ENCODE measurements around the gene LETM1.

LETM1 gene

GRCh38 chr4:1777822-1778641 is 77.9 kb downstream of the LETM1 start:
- Histone ChIP-seq H3K18ac (ENCODE audit: low read length) (peak overlapping the region; percentile 58), H3K23ac (ENCODE audit: low read length) (no peak overlapping the region), H3K9ac (ENCODE audit: low read length) (no peak overlapping the region), H3K4me1 (ENCODE audit: control insufficient read depth in 1 of 2, insufficient read depth in 2 of 2, low read length in 2 of 2) (peaks cover 31 to 42% of the 10 kb centered on the region in 2 experiments), H3K9me3 (ENCODE audit: insufficient read depth, low read depth, low read length) (no peaks in the 10 kb centered on the region), H3K79me1 (ENCODE audit: low read length) (peaks cover 29% of the 10 kb centered on the region), H4K8ac (ENCODE audit: low read depth, low read length) (peak overlapping the region; percentile 67), H3K36me3 (ENCODE audit: control insufficient read depth in 1 of 2, insufficient read depth in 2 of 2, low read length in 2 of 2) (no peaks in the 10 kb centered on the region), H3K4ac (ENCODE audit: low read depth, low read length) (peak overlapping the region; percentile 17), H2AK5ac (ENCODE audit: low read length) (peak overlapping the region; percentile 67), H4K12ac (ENCODE audit: low read depth, low read length) (no peak overlapping the region), H2BK120ac (ENCODE audit: insufficient read depth, low read length, poor library complexity) (peak overlapping the region; percentile 60), H4K91ac (ENCODE audit: low read depth, low read length) (peak overlapping the region; percentile 78), H2BK5ac (ENCODE audit: low read depth, low read length, poor library complexity) (peak overlapping the region; percentile 19), H3K4me3 (ENCODE audit: low read depth, low read length) (no peak overlapping the region), H2AFZ (ENCODE audit: insufficient read depth, low read length, poor library complexity) (peak overlapping the region; percentile 42), H3K4me2 (ENCODE audit: low read length) (peak overlapping the region; percentile 15), H2BK12ac (ENCODE audit: low read length) (peak overlapping the region; percentile 63), H3K14ac (ENCODE audit: low read length) (peak overlapping the region; percentile 66), H3K27ac (ENCODE audit: low read depth, low read length) (no peak overlapping the region), H3K27me3 (ENCODE audit: insufficient read depth, low read length) (no peaks in the 10 kb centered on the region), H3K79me2 (ENCODE audit: control insufficient read depth, insufficient read depth, low read length, poor library complexity) (no peaks in the 10 kb centered on the region)
- WGBS (ENCODE audit: extremely low coverage, insufficient coverage, insufficient read length) = no CpG with 5 or more reads among the region's 27 CpGs
- DNase-seq = peak; percentile 84 to 89

GRCh38 chr4:1776521-1777161 is 79.3 kb downstream of the LETM1 start:
- H3K4me1 ChIP-seq (ENCODE audit: control insufficient read depth in 1 of 2, insufficient read depth in 2 of 2, low read length in 2 of 2) = peaks cover 31 to 39% of the 10 kb centered on the region in 2 experiments
- peak overlapping the region; percentile 11 for H3K14ac ChIP-seq (ENCODE audit: low read length)
- H3K4me2 ChIP-seq (ENCODE audit: low read length) = no peak overlapping the region
- H3K4me3 ChIP-seq (ENCODE audit: low read depth, low read length) = no peak overlapping the region
- H2BK120ac ChIP-seq (ENCODE audit: insufficient read depth, low read length, poor library complexity) = peak overlapping the region; percentile 57
- H2AK5ac ChIP-seq (ENCODE audit: low read length) = peak overlapping the region; percentile 93
- peak overlapping the region; percentile 20 for H3K4ac ChIP-seq (ENCODE audit: low read depth, low read length)
- no peak overlapping the region for H3K27ac ChIP-seq (ENCODE audit: low read depth, low read length)
- peak overlapping the region; percentile 21 for H4K91ac ChIP-seq (ENCODE audit: low read depth, low read length)
- H3K36me3 ChIP-seq (ENCODE audit: control insufficient read depth in 1 of 2, insufficient read depth in 2 of 2, low read length in 2 of 2) = no peaks in the 10 kb centered on the region
- no peak overlapping the region for H3K23ac ChIP-seq (ENCODE audit: low read length)
- H2BK12ac ChIP-seq (ENCODE audit: low read length) = peak overlapping the region; percentile 72
- peak overlapping the region; percentile 13 for H2AFZ ChIP-seq (ENCODE audit: insufficient read depth, low read length, poor library complexity)
- H3K18ac ChIP-seq (ENCODE audit: low read length) = no peak overlapping the region
- no peaks in the 10 kb centered on the region for H3K27me3 ChIP-seq (ENCODE audit: insufficient read depth, low read length)
- H3K79me1 ChIP-seq (ENCODE audit: low read length) = peaks cover 29% of the 10 kb centered on the region
- no peak overlapping the region for H2BK5ac ChIP-seq (ENCODE audit: low read depth, low read length, poor library complexity)
- no peaks in the 10 kb centered on the region for H3K9me3 ChIP-seq (ENCODE audit: insufficient read depth, low read depth, low read length)
- no CpG with 5 or more reads among the region's 24 CpGs for WGBS (ENCODE audit: extremely low coverage, insufficient coverage, insufficient read length)
- no peak for DNase-seq
- no peak overlapping the region for H4K12ac ChIP-seq (ENCODE audit: low read depth, low read length)
- H3K79me2 ChIP-seq (ENCODE audit: control insufficient read depth, insufficient read depth, low read length, poor library complexity) = no peaks in the 10 kb centered on the region
- H4K8ac ChIP-seq (ENCODE audit: low read depth, low read length) = no peak overlapping the region
- no peak overlapping the region for H3K9ac ChIP-seq (ENCODE audit: low read length)

GRCh38 chr4:1775731-1776500 is 80.0 kb downstream of the LETM1 start:
- Histone ChIP-seq H3K4me1 (ENCODE audit: control insufficient read depth in 1 of 2, insufficient read depth in 2 of 2, low read length in 2 of 2) (peaks cover 31 to 39% of the 10 kb centered on the region in 2 experiments), H3K9ac (ENCODE audit: low read length) (no peak overlapping the region), H4K8ac (ENCODE audit: low read depth, low read length) (no peak overlapping the region), H3K4me2 (ENCODE audit: low read length) (no peak overlapping the region), H3K27ac (ENCODE audit: low read depth, low read length) (no peak overlapping the region), H2BK120ac (ENCODE audit: insufficient read depth, low read length, poor library complexity) (no peak overlapping the region), H2AK5ac (ENCODE audit: low read length) (peak overlapping the region; percentile 28), H3K36me3 (ENCODE audit: control insufficient read depth in 1 of 2, insufficient read depth in 2 of 2, low read length in 2 of 2) (no peaks in the 10 kb centered on the region), H3K18ac (ENCODE audit: low read length) (no peak overlapping the region), H4K91ac (ENCODE audit: low read depth, low read length) (peak overlapping the region; percentile 30), H2BK5ac (ENCODE audit: low read depth, low read length, poor library complexity) (no peak overlapping the region), H4K12ac (ENCODE audit: low read depth, low read length) (no peak overlapping the region), H3K23ac (ENCODE audit: low read length) (no peak overlapping the region), H3K27me3 (ENCODE audit: insufficient read depth, low read length) (no peaks in the 10 kb centered on the region), H3K4me3 (ENCODE audit: low read depth, low read length) (no peak overlapping the region), H3K9me3 (ENCODE audit: insufficient read depth, low read depth, low read length) (no peaks in the 10 kb centered on the region), H2BK12ac (ENCODE audit: low read length) (peak overlapping the region; percentile 10), H3K79me1 (ENCODE audit: low read length) (peaks cover 29% of the 10 kb centered on the region), H3K4ac (ENCODE audit: low read depth, low read length) (no peak overlapping the region), H2AFZ (ENCODE audit: insufficient read depth, low read length, poor library complexity) (no peak overlapping the region), H3K14ac (ENCODE audit: low read length) (peak overlapping the region; percentile 12), H3K79me2 (ENCODE audit: control insufficient read depth, insufficient read depth, low read length, poor library complexity) (no peaks in the 10 kb centered on the region)
- WGBS (ENCODE audit: extremely low coverage, insufficient coverage, insufficient read length) = no CpG with 5 or more reads among the region's 23 CpGs
- peak; percentile 81 to 86 for DNase-seq

GRCh38 chr4:1773754-1774153 is 82.2 kb downstream of the LETM1 start:
- Histone ChIP-seq H3K27me3 (ENCODE audit: insufficient read depth, low read length) (no peaks in the 10 kb centered on the region), H3K9me3 (ENCODE audit: insufficient read depth, low read depth, low read length) (no peaks in the 10 kb centered on the region), H3K79me2 (ENCODE audit: control insufficient read depth, insufficient read depth, low read length, poor library complexity) (no peaks in the 10 kb centered on the region), H3K4me2 (ENCODE audit: low read length) (no peak overlapping the region), H3K18ac (ENCODE audit: low read length) (no peak overlapping the region), H2AFZ (ENCODE audit: insufficient read depth, low read length, poor library complexity) (no peak overlapping the region), H3K14ac (ENCODE audit: low read length) (no peak overlapping the region), H3K23ac (ENCODE audit: low read length) (no peak overlapping the region), H3K4me1 (ENCODE audit: control insufficient read depth in 1 of 2, insufficient read depth in 2 of 2, low read length in 2 of 2) (peaks cover 28 to 30% of the 10 kb centered on the region in 2 experiments), H3K4me3 (ENCODE audit: low read depth, low read length) (no peak overlapping the region), H2BK12ac (ENCODE audit: low read length) (no peak overlapping the region), H3K27ac (ENCODE audit: low read depth, low read length) (no peak overlapping the region), H4K8ac (ENCODE audit: low read depth, low read length) (no peak overlapping the region), H3K9ac (ENCODE audit: low read length) (no peak overlapping the region), H4K91ac (ENCODE audit: low read depth, low read length) (no peak overlapping the region), H4K12ac (ENCODE audit: low read depth, low read length) (no peak overlapping the region), H3K79me1 (ENCODE audit: low read length) (peaks cover 24% of the 10 kb centered on the region), H2AK5ac (ENCODE audit: low read length) (no peak overlapping the region), H3K4ac (ENCODE audit: low read depth, low read length) (no peak overlapping the region), H3K36me3 (ENCODE audit: control insufficient read depth in 1 of 2, insufficient read depth in 2 of 2, low read length in 2 of 2) (no peaks in the 10 kb centered on the region), H2BK5ac (ENCODE audit: low read depth, low read length, poor library complexity) (no peak overlapping the region), H2BK120ac (ENCODE audit: insufficient read depth, low read length, poor library complexity) (no peak overlapping the region)
- DNase-seq = no peak
- WGBS (ENCODE audit: extremely low coverage, insufficient coverage, insufficient read length) = no CpG with 5 or more reads among the region's 10 CpGs
